SK-N-SH (cell line): ENCODE measurements around the gene KIDINS220. TPM values are rescaled to one million over a fixed set of nuclear protein-coding genes. Genes with fewer than 3 reads are reported as not detected.

Source experiments
- CTCF ChIA-PET: fragments of 300-600, 350-600 bp; formaldehyde crosslinking; extraction: SDS; loops from one replicate; lab custom pipeline; 2021; lab: Yijun Ruan, JAX
- POLR2A ChIA-PET: fragments of 350-600 bp; sonication (Branson Sonifier 250); formaldehyde crosslinking; extraction: SDS; loops from one replicate; lab custom pipeline; 2020; ENCODE audit warnings: antibody characterized with exemption, inconsistent platforms; lab: Yijun Ruan, JAX
- DNase-seq: peaks from one replicate; pipeline ENCODE4 v3.0.0; 2012
- H2AFZ ChIP-seq: fragments of 200-600 bp; sonication (generic); 2 replicates; pipeline ENCODE4 v1.8.1; 2016; ENCODE audit warnings: antibody characterized with exemption, mild to moderate bottlenecking, low read depth
- H3F3A ChIP-seq: fragments of 200-600 bp; sonication (generic); replicated peaks from 2 replicates; pipeline ENCODE3; 2016; ENCODE audit warnings: antibody characterized with exemption, mild to moderate bottlenecking; ENCODE audit not compliant: insufficient read depth
- H3K27ac ChIP-seq, 2 experiments: fragments of 200-500 bp in 1 of 2; fragments of 200-600 bp in 1 of 2; sonication (Bioruptor generic) in 1 of 2; sonication (generic), shearing (Covaris generic) in 1 of 2; 2 replicates each; pipeline versions ENCODE4 v1.5.1 to v1.6.1; 2014 to 2016; ENCODE audit warnings: low read depth in 2 of 2, inconsistent platforms in 1 of 2, low read length in 1 of 2, mild to moderate bottlenecking in 1 of 2, mixed read lengths in 1 of 2
- H3K27me3 ChIP-seq: fragments of 200-600 bp; sonication (generic), shearing (Covaris generic); 2 replicates; pipeline ENCODE4 v1.6.1; 2016; ENCODE audit warnings: mixed run types; ENCODE audit not compliant: insufficient read depth
- H3K36me3 ChIP-seq, 2 experiments: fragments of 200-500 bp in 1 of 2; fragments of 200-600 bp in 1 of 2; sonication (Bioruptor generic) in 1 of 2; sonication (generic) in 1 of 2; replicated peaks in 1 of 2; 2 replicates each; pipeline versions ENCODE3 to v1.5.1; 2014 to 2016; ENCODE audit warnings: low read length in 1 of 2, mild to moderate bottlenecking in 1 of 2; ENCODE audit not compliant: insufficient read depth in 2 of 2, control insufficient read depth in 1 of 2
- H3K4me1 ChIP-seq, 2 experiments: fragments of 200-500 bp in 1 of 2; fragments of 200-600 bp in 1 of 2; sonication (Bioruptor generic) in 1 of 2; sonication (generic), shearing (Covaris generic) in 1 of 2; 2 replicates each; pipeline versions ENCODE4 v1.5.1 to v1.6.1; 2014 to 2016; ENCODE audit warnings: low read depth in 1 of 2, low read length in 1 of 2, mixed run types in 1 of 2; ENCODE audit not compliant: insufficient read depth in 2 of 2, control insufficient read depth in 1 of 2
- H3K4me2 ChIP-seq: fragments of 200-600 bp; sonication (generic), shearing (Covaris generic); 2 replicates; pipeline ENCODE4 v1.6.1; 2017; ENCODE audit warnings: mixed run types
- H3K4me3 ChIP-seq, 2 experiments: fragments of 200-500 bp in 1 of 2; fragments of 200-600 bp in 1 of 2; sonication (Bioruptor generic) in 1 of 2; sonication (generic), shearing (Covaris generic) in 1 of 2; 2 replicates each; pipeline versions ENCODE4 v1.5.1 to v1.8.1; 2014 to 2016; ENCODE audit warnings: low read depth in 2 of 2, inconsistent platforms in 1 of 2, low read length in 1 of 2, mild to moderate bottlenecking in 1 of 2, mixed read lengths in 1 of 2, moderate library complexity in 1 of 2
- H3K79me2 ChIP-seq: fragments of 200-600 bp; sonication (generic); 2 replicates; pipeline ENCODE4 v1.8.1; 2017; ENCODE audit warnings: mild to moderate bottlenecking; ENCODE audit not compliant: insufficient read depth
- H3K9ac ChIP-seq: fragments of 200-600 bp; sonication (generic); 2 replicates; pipeline ENCODE4 v1.6.1; 2017; ENCODE audit warnings: mixed run types
- H3K9me2 ChIP-seq: fragments of 200-600 bp; sonication (generic); 2 replicates; pipeline ENCODE4 v1.6.1; 2017; ENCODE audit warnings: mixed run types
- H3K9me3 ChIP-seq: fragments of 200-600 bp; sonication (generic); 2 replicates; pipeline ENCODE4 v1.6.1; 2017; ENCODE audit warnings: mixed run types, mild to moderate bottlenecking, moderate library complexity
- H4K20me1 ChIP-seq: fragments of 200-600 bp; sonication (generic); 2 replicates; pipeline ENCODE4 v1.6.1; 2017; ENCODE audit warnings: mild to moderate bottlenecking, mixed run types; ENCODE audit not compliant: insufficient read depth
- CHD2 ChIP-seq: fragments of 150-350 bp; IDR thresholded peaks from 2 replicates; pipeline ENCODE4 v1.6.1; 2018; ENCODE audit warnings: low read length; ENCODE audit not compliant: partially characterized antibody
- FOSL2 ChIP-seq: IDR thresholded peaks from 2 replicates; pipeline ENCODE4 v1.4.0; 2012; ENCODE audit warnings: low read depth, mild to moderate bottlenecking, moderate library complexity, borderline replicate concordance
- FOXM1 ChIP-seq: IDR thresholded peaks from 2 replicates; pipeline ENCODE4 v1.4.0; 2012; ENCODE audit warnings: low read depth, mild to moderate bottlenecking
- GATA2 ChIP-seq: sonication (generic); formaldehyde crosslinking; IDR thresholded peaks from 2 replicates; pipeline ENCODE4 v1.5.0; 2020; ENCODE audit warnings: mild to moderate bottlenecking, missing genetic modification reagents
- IRF3 ChIP-seq: fragments of 150-350 bp; IDR thresholded peaks from 2 replicates; pipeline ENCODE4 v1.6.1; 2016; ENCODE audit warnings: mild to moderate bottlenecking, low read depth, low read length
- MAX ChIP-seq: IDR thresholded peaks from 2 replicates; pipeline ENCODE4 v1.4.0; 2012; ENCODE audit warnings: low read depth
- MXI1 ChIP-seq: IDR thresholded peaks from 2 replicates; pipeline ENCODE4 v1.6.1; 2012; ENCODE audit warnings: mild to moderate bottlenecking, low read depth, low read length, improper control_type of control experiment
- REST ChIP-seq: IDR thresholded peaks from 2 replicates; pipeline ENCODE4 v1.6.1; 2012; ENCODE audit warnings: mild to moderate bottlenecking, low read depth, low read length, moderate library complexity
- SMC3 ChIP-seq: IDR thresholded peaks from 2 replicates; pipeline ENCODE4 v1.6.1; 2012; ENCODE audit warnings: low read depth, low read length, improper control_type of control experiment
- TCF12 ChIP-seq: IDR thresholded peaks from 2 replicates; pipeline ENCODE4 v1.4.0; 2012
- USF1 ChIP-seq: IDR thresholded peaks from 2 replicates; pipeline ENCODE4 v1.4.0; 2012; ENCODE audit warnings: low read depth, borderline replicate concordance
- ZBTB33 ChIP-seq: IDR thresholded peaks from 2 replicates; pipeline ENCODE4 v1.4.0; 2012; ENCODE audit warnings: low read depth, borderline replicate concordance
- WGBS: methylation state at CpG from one replicate; pipeline ENCODE4 v1.1.6; 2017; ENCODE audit warnings: low lambda C conversion rate; 5-methylcytosine and 5-hydroxymethylcytosine counted together
- polyA plus RNA-seq, 3 experiments: library from polyadenylated mRNA; depleted of rRNA; stranded (reverse); fragments of >200 nt; gene quantifications; 2 replicates each; pipeline ENCODE4 v1.2.3, GENCODE V29; 2012

Gene KIDINS220
- polyA plus RNA-seq, 1 of the 3 experiments (the other 2 are of a cell fraction) = 18.2 TPM

- no peaks in the 10 kb centered on the region for H3K4me1 ChIP-seq
- H3K79me2 ChIP-seq = no peaks in the 10 kb centered on the region
- no peaks in the 10 kb centered on the region for H4K20me1 ChIP-seq
- H3K36me3 ChIP-seq = peaks cover 70 to 79% of the 10 kb centered on the region in 2 experiments
- H2AFZ ChIP-seq = no peak overlapping the region
- ChIA-PET CTCF (interaction anchor here (0.6 to 2.3 kb wide), 3 partner anchors 11 to 1636 kb away, joined by 3 to 8 read pairs (median 3); no protein-coding TSS in a partner anchor), POLR2A (no interaction called here)
- no peaks in the 10 kb centered on the region for H3K27me3 ChIP-seq
- no peak overlapping the region for H3K4me2 ChIP-seq
- 97% methylated on average over 10 of the region's 10 CpGs for WGBS
- no peaks in the 10 kb centered on the region for H3K9me2 ChIP-seq
- no peak overlapping the region for H3K4me3 ChIP-seq
- DNase-seq = no peak
- H3K9ac ChIP-seq = no peak overlapping the region
- TF ChIP-seq TCF12 = no peak
- TF ChIP-seq FOSL2 = no peak
- no peak for TF ChIP-seq ZBTB33
- no peak for TF ChIP-seq MAX
- no peak for TF ChIP-seq REST
- TF ChIP-seq GATA2 = no peak
- no peak for TF ChIP-seq CHD2
- no peak for TF ChIP-seq SMC3
- no peak for TF ChIP-seq FOXM1
- no peak for TF ChIP-seq MXI1
- no peak for TF ChIP-seq USF1
- TF ChIP-seq IRF3 = no peak
- H3F3A ChIP-seq = no peaks in the 10 kb centered on the region
- no peaks in the 10 kb centered on the region for H3K9me3 ChIP-seq
- H3K27ac ChIP-seq = no peak overlapping the region
These were observed 104.8 kb downstream of the KIDINS220 start for GRCh38 chr2:8732601-8733000.
